Bronchial epithelial cell (primary cell): Measurements from ENCODE around the gene LIMK2. TPM values are rescaled to one million over a fixed set of nuclear protein-coding genes. Genes with fewer than 3 reads are reported as not detected.

ENCODE experiments used
- DNase-seq: peaks from one replicate; pipeline ENCODE4 v3.0.0-alpha.2; 2010; ENCODE audit warnings: low read depth
- FAIRE-seq: peaks from 2 replicates; lab custom pipeline; 2011; peaks lifted over from hg19 to GRCh38; lab: Jason Lieb, UNC
- H3K27me3 ChIP-seq: 2 replicates; pipeline ENCODE4 v1.5.1; 2011; ENCODE audit warnings: low read length; ENCODE audit not compliant: control insufficient read depth, insufficient read depth
- H3K36me3 ChIP-seq: 2 replicates; pipeline ENCODE4 v1.5.1; 2011; ENCODE audit warnings: low read length; ENCODE audit not compliant: control insufficient read depth, insufficient read depth
- H3K4me3 ChIP-seq: 2 replicates; pipeline ENCODE4 v1.5.1; 2011; ENCODE audit warnings: mild to moderate bottlenecking, low read depth, low read length, control low read depth
- total RNA-seq: library from RNA; depleted of rRNA; stranded (reverse); fragments of >200 nt; gene quantifications from 2 replicates; pipeline ENCODE4 v1.2.1, GENCODE V29; 2014
- TF ChIP-seq, protein P1 (sequence below): IDR thresholded peaks from 2 replicates; pipeline ENCODE4 v1.5.1; 2011; ENCODE audit warnings: mild to moderate bottlenecking, moderate library complexity, low read length, control low read depth, inconsistent platforms; ENCODE audit not compliant: insufficient read depth, severe bottlenecking

LIMK2 gene
- total RNA-seq, 1 donor from 2014 or later = 121 TPM

DNA sequence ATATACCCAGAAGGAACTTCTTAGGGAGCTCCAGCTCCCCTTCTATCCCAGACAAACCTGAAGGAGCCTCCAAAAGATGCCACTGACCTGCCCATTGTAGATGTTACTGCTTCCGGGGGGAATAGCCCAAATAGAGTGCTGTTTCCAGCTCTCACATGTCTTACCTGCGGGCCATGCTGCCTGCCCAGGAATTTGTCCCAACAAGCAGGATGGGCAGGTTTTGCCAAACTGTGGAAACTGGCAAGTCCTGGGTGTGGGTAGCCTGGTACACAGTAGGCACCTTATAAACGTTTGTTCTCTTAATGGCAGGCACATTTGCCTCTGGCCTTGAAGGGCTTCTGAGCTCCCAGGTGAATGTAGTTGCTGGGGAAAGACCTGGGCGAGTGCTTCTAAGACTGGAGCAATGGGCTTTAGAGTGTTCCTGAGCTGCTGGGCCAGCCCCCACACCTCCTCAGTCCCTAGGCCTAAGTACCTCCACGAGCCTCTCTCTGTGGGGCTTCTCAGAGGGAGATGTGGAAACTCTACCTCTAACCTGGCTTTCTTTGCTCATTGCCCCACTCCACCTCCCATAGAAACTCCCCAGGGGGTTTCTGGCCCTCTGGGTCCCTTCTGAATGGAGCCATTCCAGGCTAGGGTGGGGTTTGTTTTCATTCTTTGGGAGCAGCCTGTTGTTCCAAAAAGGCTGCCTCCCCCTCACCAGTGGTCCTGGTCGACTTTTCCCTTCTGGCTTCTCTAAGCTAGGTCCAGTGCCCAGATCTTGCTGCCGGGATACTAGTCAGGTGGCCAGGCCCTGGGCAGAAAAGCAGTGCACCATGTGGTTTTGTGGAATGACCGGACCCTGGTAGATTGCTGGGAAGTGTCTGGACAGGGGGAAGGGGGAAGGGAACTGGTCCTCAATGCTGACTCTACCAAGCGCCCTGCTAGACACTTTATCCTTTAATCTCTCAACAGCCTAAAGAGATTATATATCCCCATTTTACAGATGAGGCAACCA lies 37.2 kb downstream of the LIMK2 start:
- H3K36me3 ChIP-seq = peaks cover 6% of the 10 kb centered on the region
- FAIRE-seq (no peak), DNase-seq (peak; percentile 52)
- TF ChIP-seq, protein P1, sequence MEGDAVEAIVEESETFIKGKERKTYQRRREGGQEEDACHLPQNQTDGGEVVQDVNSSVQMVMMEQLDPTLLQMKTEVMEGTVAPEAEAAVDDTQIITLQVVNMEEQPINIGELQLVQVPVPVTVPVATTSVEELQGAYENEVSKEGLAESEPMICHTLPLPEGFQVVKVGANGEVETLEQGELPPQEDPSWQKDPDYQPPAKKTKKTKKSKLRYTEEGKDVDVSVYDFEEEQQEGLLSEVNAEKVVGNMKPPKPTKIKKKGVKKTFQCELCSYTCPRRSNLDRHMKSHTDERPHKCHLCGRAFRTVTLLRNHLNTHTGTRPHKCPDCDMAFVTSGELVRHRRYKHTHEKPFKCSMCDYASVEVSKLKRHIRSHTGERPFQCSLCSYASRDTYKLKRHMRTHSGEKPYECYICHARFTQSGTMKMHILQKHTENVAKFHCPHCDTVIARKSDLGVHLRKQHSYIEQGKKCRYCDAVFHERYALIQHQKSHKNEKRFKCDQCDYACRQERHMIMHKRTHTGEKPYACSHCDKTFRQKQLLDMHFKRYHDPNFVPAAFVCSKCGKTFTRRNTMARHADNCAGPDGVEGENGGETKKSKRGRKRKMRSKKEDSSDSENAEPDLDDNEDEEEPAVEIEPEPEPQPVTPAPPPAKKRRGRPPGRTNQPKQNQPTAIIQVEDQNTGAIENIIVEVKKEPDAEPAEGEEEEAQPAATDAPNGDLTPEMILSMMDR = no peak
- H3K4me3 ChIP-seq = peak overlapping the region; percentile 81
- H3K27me3 ChIP-seq = no peaks in the 10 kb centered on the region

DNA sequence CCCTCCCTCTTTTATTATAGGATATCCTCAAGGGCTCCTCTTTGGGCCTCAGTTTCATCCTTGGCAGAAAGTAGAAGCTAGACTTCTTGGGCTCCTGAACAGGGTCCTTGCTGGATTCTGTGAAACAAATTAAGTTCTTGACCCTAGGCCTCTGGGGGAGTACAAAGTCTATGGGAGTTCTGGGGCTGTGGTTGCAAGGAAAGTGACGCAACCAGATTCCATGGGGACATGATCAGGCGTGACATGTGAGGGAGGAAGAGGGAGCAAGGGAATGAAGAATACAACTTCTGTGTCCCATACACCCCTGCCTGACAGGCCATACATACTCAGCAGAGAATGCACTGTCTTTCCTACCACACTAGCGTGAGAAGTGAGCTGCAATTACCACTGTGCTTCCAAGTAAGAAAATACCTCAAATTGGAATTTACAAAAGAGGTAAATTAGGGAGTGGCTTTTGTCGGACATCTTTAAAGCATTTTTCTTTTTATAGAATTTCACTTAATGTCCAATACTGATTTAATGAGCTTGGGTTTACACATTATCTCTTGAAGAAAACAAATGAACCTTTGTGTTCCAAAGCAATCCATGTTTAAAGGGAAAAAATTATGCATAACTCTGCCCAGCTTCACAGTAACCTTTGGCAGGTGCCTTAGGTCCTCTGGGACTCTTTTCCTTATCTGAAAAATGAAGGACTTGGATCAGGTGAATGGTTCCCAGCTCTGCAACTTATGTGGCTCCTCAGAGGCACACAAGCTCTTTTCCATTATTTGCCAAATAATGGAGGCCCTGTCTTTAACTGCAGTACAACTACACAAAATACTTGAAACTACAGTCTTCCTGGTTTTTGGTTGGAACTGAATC lies 38.9 kb downstream of the LIMK2 start:
- H3K27me3 ChIP-seq = no peaks in the 10 kb centered on the region
- DNase-seq = peak; percentile 62
- no peak for FAIRE-seq
- H3K36me3 ChIP-seq = peaks cover 11% of the 10 kb centered on the region
- TF ChIP-seq, protein P1 = no peak
- peak overlapping the region; percentile 81 for H3K4me3 ChIP-seq

DNA sequence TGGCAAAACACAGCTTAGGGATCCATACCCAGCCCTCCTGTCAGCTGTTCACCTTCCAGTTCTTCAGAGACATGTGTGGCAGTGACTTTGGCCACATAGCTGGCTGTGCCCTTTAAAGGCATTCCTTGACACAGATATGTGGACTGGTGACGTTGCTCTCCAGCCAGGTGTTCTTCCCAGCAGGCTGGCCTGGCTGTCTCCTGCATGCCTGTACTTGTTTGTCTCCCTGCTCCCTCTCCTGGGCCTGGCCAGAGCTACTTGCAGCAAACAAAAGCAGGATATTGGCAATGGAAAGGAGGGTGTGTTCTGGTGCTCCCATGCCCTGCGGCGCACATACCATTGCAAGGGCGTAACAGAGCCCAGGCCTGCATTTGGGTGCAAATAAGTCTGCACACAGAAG lies 41.9 kb downstream of the LIMK2 start:
- H3K4me3 ChIP-seq = no peak overlapping the region
- H3K36me3 ChIP-seq = peaks cover 23% of the 10 kb centered on the region
- no peaks in the 10 kb centered on the region for H3K27me3 ChIP-seq
- DNase-seq = peak; percentile 99
- TF ChIP-seq, protein P1 = peak; percentile 39
- FAIRE-seq = peak; percentile 100

DNA sequence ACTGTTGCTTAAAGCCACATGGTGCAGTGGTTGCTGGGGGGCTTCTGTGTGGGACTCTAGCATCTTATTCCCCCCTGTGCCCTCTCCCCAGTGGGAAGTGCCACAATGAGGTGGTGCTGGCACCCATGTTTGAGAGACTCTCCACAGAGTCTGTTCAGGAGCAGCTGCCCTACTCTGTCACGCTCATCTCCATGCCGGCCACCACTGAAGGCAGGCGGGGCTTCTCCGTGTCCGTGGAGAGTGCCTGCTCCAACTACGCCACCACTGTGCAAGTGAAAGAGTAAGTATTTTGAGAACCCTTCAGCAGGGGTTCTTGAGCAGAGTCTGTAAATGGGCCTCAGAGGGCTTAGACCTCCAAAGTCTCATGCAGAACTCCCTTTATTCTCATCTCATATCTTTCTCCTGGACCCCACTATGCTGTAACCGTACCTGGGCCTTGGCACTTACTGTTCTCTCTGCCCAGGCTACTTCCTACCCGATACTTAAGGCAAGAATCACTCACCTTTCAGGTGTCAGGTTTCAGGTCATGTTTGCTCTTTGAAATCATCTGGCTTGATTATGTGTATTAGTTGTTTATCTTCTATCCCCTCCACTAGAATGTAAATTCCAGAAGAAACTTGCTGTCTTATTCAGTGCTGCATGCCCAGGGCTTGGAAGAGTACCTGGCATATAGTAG lies 47.8 kb downstream of the LIMK2 start:
- DNase-seq (no peak), FAIRE-seq (no peak)
- H3K27me3 ChIP-seq = no peaks in the 10 kb centered on the region
- peaks cover 51% of the 10 kb centered on the region for H3K36me3 ChIP-seq
- no peak overlapping the region for H3K4me3 ChIP-seq
- TF ChIP-seq, protein P1 = no peak

DNA sequence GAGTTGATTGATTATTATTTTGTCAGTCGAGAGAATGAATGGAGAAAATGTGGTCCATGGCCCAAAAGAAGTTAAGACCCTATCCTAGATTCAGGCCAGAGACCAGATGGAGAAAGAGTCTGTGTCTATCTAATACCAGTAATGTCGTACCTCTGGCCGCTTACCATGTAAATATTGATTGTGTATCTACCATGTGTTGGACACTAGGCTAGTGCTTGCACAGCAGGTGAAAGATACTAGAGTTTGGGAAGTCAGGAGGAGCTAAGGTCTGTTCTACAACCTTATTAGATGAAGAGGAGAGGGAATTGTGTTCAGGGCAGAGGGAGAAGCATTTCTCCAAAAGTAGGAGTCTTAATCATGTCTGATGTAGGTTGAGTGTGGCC lies 48.4 kb downstream of the LIMK2 start:
- Histone ChIP-seq H3K36me3 (peaks cover 46% of the 10 kb centered on the region), H3K27me3 (no peaks in the 10 kb centered on the region), H3K4me3 (no peak overlapping the region)
- TF ChIP-seq, protein P1 = no peak
- DNase-seq (no peak), FAIRE-seq (no peak)
